ENCODE measurements around the gene MSTN.

The MSTN gene

GRCh38 chr2:190103144-190103543, 40.6 kb upstream of the MSTN start:
- H3K4me1 ChIP-seq (ENCODE audit: control insufficient read depth, low read length), result no peaks in the 10 kb centered on the region
- H3K4me2 ChIP-seq (ENCODE audit: low read length), result no peak overlapping the region

GRCh38 chr2:190099890-190100697, 37.6 kb upstream of the MSTN start:
- Histone ChIP-seq H3F3A (ENCODE audit: control insufficient read depth, insufficient read depth) (no peaks in the 10 kb centered on the region), H3K4me2 (ENCODE audit: low read length) (no peak overlapping the region), H3K9me2 (replicated peaks; ENCODE audit: control insufficient read depth, low read length) (no peaks in the 10 kb centered on the region), H3K36me3 (ENCODE audit: control insufficient read depth, low read length) (no peaks in the 10 kb centered on the region), H3K79me2 (ENCODE audit: control insufficient read depth, low read length) (no peaks in the 10 kb centered on the region), H3K9me3 (ENCODE audit: control insufficient read depth, insufficient read depth, low read length) (no peaks in the 10 kb centered on the region), H3K27me3 (ENCODE audit: control insufficient read depth, low read length) (no peaks in the 10 kb centered on the region), H4K20me1 (ENCODE audit: control insufficient read depth, insufficient read depth, low read depth, low read length) (no peaks in the 10 kb centered on the region), H3K4me3 (ENCODE audit: low read length) (no peak overlapping the region), H3K27ac (ENCODE audit: low read depth, low read length) (no peak overlapping the region), H3K4me1 (ENCODE audit: control insufficient read depth, low read length) (no peaks in the 10 kb centered on the region)
- TF ChIP-seq CTCF (IDR thresholded peaks at IDR 0.05; ENCODE audit: low read depth, low read length, poor library complexity, severe bottlenecking) (no peak), EZH2phosphoT487 (IDR thresholded peaks at IDR 0.05; ENCODE audit: borderline replicate concordance, low read length) (no peak)

More at GRCh38 chr2:190103144-190103543, 40.6 kb upstream of the MSTN start:
- Histone ChIP-seq H3K79me2 (ENCODE audit: control insufficient read depth, low read length) (no peaks in the 10 kb centered on the region), H3F3A (ENCODE audit: control insufficient read depth, insufficient read depth) (no peaks in the 10 kb centered on the region), H3K4me3 (ENCODE audit: low read length) (no peak overlapping the region), H4K20me1 (ENCODE audit: control insufficient read depth, insufficient read depth, low read depth, low read length) (no peaks in the 10 kb centered on the region), H3K36me3 (ENCODE audit: control insufficient read depth, low read length) (no peaks in the 10 kb centered on the region), H3K27ac (ENCODE audit: low read depth, low read length) (no peak overlapping the region), H3K9me2 (replicated peaks; ENCODE audit: control insufficient read depth, low read length) (no peaks in the 10 kb centered on the region), H3K27me3 (ENCODE audit: control insufficient read depth, low read length) (no peaks in the 10 kb centered on the region), H3K9me3 (ENCODE audit: control insufficient read depth, insufficient read depth, low read length) (no peaks in the 10 kb centered on the region)
- no peak for TF ChIP-seq EZH2phosphoT487 (IDR thresholded peaks at IDR 0.05; ENCODE audit: borderline replicate concordance, low read length)
- TF ChIP-seq CTCF (IDR thresholded peaks at IDR 0.05; ENCODE audit: low read depth, low read length, poor library complexity, severe bottlenecking), result no peak

- Histone ChIP-seq H3K4me3 (ENCODE audit: low read length) (no peak overlapping the region), H3K9me2 (replicated peaks; ENCODE audit: control insufficient read depth, low read length) (no peaks in the 10 kb centered on the region), H3K4me2 (ENCODE audit: low read length) (no peak overlapping the region), H3K4me1 (ENCODE audit: control insufficient read depth, low read length) (no peaks in the 10 kb centered on the region), H3K79me2 (ENCODE audit: control insufficient read depth, low read length) (no peaks in the 10 kb centered on the region), H3K9me3 (ENCODE audit: control insufficient read depth, insufficient read depth, low read length) (no peaks in the 10 kb centered on the region), H4K20me1 (ENCODE audit: control insufficient read depth, insufficient read depth, low read depth, low read length) (no peaks in the 10 kb centered on the region), H3K27ac (ENCODE audit: low read depth, low read length) (no peak overlapping the region), H3F3A (ENCODE audit: control insufficient read depth, insufficient read depth) (no peaks in the 10 kb centered on the region), H3K27me3 (ENCODE audit: control insufficient read depth, low read length) (no peaks in the 10 kb centered on the region), H3K36me3 (ENCODE audit: control insufficient read depth, low read length) (no peaks in the 10 kb centered on the region)
- TF ChIP-seq CTCF (IDR thresholded peaks at IDR 0.05; ENCODE audit: low read depth, low read length, poor library complexity, severe bottlenecking) (no peak), EZH2phosphoT487 (IDR thresholded peaks at IDR 0.05; ENCODE audit: borderline replicate concordance, low read length) (no peak)
Measured at GRCh38 chr2:190098851-190099250, 36.3 kb upstream of the MSTN start.
